Activated CD8-positive, alpha-beta memory T cell treated with anti-CD3 and anti-CD28 coated beads, Interleukin-2, amount 50 U/mL, for 48 hours (primary cell): Measurements from ENCODE around the gene KRT77.
"Not testable (repeated sequence)": the region's sequence is repeated elsewhere in the genome, so short reads cannot be mapped to it uniquely, and the experiment has no call there.

Experiments
- DNase-seq: peaks from one replicate; pipeline ENCODE4 v3.0.0-alpha.2; 2020

The KRT77 gene

GRCh38 chr12:52721838-52722470 lies 18.6 kb upstream of the KRT77 start:
- DNase-seq, result no peak

DNA sequence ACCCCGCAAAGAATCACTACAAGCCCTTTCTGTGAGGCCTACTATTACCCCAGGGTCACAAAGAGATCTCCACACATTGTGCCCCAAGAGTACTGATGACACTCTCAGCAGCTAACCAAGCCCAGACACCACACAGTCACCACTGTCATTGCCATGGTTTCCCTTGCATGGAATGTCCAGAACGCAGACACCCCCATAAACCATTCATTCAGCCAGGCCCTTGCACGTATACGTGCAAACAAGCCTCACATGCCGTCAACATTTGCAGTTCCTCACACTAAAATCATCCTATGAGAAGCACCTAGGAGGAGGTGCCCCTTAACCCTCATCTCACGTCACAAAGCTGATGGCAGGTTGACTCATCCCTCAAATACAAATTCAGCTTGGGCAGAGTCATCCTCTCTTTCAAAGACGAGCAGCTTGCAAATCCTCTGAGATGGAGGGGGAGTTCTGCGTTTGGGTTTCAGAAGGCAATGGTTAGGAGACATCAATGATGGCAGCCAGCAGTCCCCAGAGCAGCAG lies 17.1 kb upstream of the KRT77 start:
- DNase-seq, result no peak

DNA sequence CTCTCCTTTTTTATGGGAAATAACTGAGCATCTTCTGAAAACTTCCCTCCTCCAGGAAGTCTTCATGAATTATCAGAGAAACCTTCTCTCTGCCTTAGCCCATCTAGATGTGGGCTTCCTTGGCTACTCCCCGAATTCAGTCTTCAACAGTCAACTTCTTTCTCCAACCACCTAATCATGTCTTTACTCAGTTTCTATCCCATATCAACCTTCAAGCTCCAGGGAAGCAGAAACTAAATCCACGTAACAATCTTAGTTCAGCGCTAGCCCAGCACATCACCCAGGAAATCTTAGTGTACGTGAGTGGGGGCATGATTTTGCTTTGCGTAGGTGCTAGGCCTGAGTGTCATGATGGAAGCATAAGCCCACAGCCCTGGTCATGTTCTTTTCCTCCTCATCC lies 12.7 kb upstream of the KRT77 start:
- no peak for DNase-seq

DNA sequence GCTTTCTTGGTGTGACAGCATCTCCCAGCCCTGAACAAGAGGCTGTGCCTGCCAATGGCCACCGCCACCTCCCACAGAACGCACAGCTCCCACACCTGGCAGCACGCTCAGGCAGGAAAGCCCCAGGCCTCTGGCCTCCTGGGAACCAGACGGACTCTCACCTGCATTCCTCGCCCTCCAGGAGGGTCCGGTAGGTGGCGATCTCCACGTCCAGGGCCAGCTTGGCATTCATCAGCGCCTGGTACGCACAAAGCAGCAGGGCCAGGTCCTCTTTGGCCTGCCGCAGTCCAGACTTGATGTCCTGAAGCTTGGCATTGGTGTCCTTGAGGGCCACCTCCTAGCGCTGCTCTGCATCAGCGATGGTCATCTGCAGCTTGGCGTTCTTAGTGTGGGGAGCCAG lies 12.1 kb upstream of the KRT77 start:
- no peak for DNase-seq

GRCh38 chr12:52714887-52715281 lies 11.6 kb upstream of the KRT77 start:
- no peak for DNase-seq

DNA sequence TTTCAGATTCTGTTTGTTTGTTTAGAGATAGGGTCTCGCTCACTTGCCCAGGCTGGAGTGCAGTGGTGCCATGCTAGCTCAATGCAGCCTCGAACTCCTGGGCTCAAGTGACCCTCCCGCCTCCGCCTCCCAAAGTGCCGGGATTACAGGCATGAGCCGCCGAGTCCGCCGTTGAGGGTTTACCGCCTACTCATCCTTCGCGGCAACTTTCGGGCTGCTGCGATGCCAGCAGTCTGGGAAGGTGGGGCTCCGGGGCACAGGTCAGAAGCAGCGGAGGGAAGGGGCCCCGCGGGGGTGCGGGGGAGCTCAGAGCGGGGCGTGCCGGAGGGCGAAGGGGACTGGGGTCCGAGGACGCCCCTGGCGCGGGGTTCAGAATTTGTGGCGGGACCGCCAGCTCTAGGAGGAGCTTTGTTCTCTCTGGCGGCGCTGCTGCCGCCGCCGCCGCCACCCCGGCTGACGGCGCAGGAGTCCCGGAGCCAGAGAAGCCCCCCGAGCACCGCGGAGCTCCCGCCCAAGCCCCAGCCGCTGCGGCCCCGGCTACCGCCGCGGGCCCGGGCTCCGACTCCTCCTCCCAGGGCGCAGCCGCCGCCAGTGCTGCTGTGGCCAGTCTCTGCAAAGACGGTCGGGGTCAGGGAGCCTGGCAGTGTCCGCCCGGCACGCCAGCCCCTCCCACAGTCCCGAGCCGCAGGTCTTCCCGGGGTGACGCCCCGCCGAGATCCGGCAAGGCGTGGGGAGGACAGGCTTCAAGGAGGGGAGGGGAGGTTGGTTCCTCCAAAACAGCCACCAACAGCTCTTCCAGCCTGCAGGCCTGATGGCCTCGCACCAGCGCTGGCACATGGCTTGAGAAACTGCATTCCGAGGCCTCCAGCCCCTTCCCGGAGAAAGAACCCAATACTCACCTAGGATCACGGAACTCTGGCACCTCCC lies 10.9 kb upstream of the KRT77 start:
- DNase-seq, result peak; percentile 58

- not testable (repeated sequence) for DNase-seq
Measured at GRCh38 chr12:52712122-52712521, 8.8 kb upstream of the KRT77 start.

DNA sequence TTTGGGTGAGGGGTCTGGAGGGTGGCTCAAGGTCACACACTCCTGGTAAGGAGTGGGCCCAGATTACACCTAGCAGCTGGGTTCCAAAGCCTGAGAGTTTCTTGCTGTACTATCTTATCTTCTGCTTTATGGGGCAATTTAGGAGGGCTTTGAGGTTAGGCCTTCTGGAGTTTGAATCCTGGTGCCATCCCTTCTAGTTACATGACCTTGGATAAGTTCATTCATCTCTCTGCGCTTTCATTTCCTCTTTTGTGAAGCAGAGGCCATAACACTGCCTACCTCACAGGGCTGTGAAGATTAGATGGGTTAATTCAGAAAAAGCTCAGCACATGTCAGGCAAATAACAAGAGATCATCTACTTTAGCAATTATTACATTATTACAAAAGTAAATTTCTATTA lies 7.4 kb upstream of the KRT77 start:
- no peak for DNase-seq

DNA sequence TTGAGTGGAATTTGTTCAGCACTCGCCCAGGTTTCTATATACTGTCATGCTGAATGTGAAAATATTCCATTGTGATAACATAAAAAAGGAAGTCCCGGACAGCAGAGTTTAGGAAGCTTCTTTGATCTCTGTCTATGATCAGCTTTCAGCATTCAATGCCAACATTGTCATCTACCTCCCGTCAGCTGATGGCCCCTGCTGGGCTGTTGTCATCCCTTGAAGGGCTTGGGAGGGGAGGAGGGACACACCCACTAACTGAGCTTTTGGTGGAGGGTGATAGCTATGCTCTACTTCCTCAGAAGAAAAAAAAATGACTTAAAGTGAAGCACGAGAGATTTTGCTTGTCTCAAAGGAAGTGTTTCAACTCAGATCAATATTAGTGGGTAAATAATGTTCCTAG lies 4.7 kb upstream of the KRT77 start:
- no peak for DNase-seq

- DNase-seq, result no peak
Measured at GRCh38 chr12:52704464-52704863, 1.1 kb upstream of the KRT77 start.

DNA sequence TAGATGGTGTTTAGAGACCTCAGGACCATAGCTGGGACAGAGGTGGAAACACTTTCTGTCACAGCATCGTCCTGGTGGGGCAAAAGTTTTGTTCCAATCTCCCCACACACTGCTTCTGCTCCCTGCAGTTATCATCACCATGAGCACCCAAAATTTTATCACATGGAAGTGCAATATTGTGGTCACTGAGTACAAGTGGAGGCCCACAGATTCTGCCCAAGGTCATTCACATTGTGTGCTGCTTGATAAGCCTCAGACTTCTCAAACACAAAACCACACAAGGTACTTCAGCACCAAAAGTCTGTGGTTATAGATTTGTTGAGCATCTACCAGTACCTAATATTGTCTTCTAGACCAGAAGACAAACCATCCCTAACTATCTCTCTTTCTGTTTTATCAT lies 554 bp upstream of the KRT77 start:
- no peak for DNase-seq

- no peak for DNase-seq
Measured at GRCh38 chr12:52702338-52702737, 986 bp downstream of the KRT77 start.

- no peak for DNase-seq
Measured at GRCh38 chr12:52701281-52701680, 2.0 kb downstream of the KRT77 start.

DNA sequence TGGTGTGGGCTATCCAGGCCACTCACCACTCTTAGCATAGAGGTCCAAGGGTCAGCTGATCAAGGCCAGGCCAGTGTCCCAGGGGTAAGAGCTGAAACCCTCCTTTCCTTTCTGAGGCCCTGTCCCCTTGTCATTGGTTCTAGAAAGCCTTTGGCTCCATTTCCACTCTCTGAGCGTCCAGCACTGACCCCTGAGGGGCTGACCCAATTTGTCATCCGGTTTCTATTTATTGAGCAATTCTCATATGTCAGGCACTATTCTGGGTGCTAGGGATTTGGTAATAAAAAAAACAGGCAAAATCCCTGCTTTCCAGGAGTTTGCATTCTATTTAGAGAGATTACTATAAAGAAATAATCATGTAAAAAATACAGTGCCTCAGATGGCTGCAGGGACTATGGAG lies 3.4 kb downstream of the KRT77 start:
- no peak for DNase-seq

DNA sequence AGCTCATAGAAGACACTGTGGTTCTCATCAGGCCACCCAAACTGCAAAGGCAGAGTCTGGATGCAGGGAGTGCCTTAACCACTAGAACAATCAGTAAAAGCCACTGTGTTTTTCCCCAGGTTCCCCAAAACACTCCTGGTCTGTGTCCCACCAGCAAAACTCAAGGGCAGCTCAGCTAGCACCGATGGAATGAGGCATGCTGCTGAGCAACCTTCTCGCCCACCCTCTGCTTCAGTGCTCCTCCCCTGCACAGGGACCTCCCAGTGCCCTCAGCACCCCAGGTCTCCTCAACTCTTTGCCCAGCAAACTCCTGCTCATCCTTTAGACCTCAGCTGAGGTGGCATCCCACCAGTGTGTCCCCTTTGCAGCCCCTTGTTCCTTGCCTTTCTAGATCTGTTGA lies 4.0 kb downstream of the KRT77 start:
- DNase-seq, result no peak

DNA sequence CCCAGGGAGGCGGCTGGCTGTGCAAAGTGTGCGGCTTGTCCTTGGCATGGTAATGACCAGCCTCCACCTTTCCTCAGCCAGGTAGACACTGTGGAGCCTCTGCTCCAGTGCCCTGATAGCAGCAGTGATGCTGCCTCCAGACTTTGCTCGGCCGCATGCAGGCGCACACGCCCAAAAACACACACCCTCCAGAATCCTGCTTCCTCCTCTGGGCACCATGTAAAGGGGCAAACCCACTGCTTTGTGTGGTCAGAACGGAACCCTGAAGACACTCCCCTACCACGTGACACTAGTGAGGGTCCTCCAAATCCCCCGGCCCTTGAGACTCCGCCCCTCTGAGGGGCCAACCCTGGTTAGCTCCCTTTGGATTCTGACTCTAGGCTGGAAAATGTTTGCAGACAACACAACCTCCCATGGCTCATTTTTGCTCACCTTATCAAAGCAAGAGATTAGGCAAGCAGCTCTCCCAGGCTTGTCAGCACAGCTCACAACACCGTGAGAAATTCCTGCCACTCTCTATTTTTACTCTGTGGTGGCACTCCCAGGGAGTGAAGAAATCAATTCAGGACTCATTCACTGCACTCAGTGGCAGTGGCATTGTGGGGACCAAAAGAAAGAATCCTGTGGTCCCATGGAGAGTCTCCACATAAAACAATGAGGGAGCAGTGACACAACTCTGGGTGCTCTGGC lies 4.5 kb downstream of the KRT77 start:
- no peak for DNase-seq

DNA sequence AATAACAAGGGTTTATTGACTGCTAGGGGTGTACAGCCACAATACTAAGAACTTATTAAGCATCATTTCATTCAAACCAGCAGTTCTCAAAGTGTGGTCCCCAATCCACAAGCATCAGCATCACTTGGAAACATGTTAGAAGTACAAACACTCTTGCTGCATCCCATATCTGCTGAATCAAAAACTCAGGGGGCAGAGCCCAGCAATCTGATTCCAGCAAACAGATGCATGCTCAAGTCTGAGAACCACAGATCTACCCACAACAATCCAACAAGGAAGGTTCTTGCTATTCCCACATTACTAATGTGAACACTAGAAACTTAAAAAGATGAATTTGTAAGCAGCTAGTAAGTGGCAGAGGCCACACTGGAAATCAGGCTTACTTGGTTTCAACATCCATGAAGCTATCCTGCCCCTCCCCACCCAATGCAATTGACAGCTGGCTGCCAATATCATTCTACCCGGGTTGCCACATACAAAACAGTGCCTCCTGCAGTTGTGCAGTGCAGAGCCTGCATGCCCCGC lies 6.2 kb downstream of the KRT77 start:
- DNase-seq, result no peak

DNA sequence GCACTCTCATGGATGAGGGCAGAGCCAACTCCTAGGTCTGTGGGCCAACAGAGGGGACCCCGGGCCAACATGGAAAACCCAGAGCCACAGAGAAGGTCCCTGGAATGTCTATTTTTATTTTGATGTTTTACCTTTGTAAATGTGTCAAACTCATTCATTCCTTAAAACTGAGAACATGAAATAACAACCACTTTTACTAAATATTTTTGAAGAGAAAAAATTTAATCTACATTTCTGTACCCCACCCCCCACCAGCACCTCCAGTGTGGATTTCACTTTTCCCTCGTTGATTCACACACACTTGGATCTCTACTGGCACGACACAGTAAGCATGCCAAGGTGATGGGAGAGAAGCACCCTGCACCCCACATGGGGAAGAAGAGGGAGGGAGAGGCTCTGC lies 6.7 kb downstream of the KRT77 start:
- no peak for DNase-seq

DNA sequence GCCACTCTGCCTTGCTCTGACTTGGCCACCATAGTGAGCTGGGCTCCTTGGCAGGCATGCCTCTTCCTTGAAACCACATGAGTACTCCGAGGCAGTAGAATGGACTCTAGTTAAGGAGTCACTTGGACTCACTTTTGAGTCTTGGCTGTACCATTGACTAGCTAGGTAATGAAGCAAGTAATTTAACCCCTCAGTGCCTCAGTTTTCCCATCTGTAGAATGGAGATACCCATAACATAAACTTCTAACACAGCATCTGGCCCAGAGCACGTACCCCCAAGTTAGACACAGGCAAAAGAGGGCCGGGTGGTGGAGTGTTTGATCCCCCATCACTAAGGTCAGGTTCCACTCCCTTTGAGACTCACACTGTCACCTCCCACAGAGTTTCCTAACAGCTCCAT lies 8.3 kb downstream of the KRT77 start:
- no peak for DNase-seq

DNA sequence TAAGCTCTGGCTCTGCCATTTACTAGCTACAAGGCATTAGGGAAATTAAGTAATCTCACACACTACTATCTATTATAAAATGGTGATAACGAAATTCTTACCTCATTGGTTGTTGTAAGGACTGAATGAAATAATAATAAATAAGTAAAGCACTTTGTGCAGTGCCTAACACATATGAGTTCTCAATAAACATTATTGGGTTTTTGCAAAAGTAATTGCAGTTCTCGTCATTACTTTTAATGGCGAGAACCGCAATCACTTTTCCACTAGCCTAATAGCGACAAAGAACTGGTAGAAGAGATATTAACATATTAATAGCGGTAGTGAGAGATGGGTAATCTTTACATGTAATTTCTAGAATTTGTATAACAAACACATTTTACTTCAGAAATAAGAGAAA lies 9.2 kb downstream of the KRT77 start:
- DNase-seq, result no peak

GRCh38 chr12:52693261-52693660 lies 10.1 kb downstream of the KRT77 start:
- no peak for DNase-seq

GRCh38 chr12:52692254-52692653 lies 11.1 kb downstream of the KRT77 start:
- DNase-seq, result no peak

- DNase-seq, result no peak
Measured at GRCh38 chr12:52691841-52692150, 11.5 kb downstream of the KRT77 start.
